ENCODE measurements around the gene KCNK1.

- TF ChIP-seq CTCF (IDR thresholded peaks at IDR 0.05) (no peak), POLR2A (IDR thresholded peaks at IDR 0.05) (no peak)
Measured at GRCh38 chr1:233656687-233657086, 42.8 kb downstream of the KCNK1 start.
